Mesenteric fat pad (tissue), 1 donor: ENCODE results near the gene ITIH5. TPM values are rescaled to one million over a fixed set of nuclear protein-coding genes. Genes with fewer than 3 reads are reported as not detected.

Experiments
- DNase-seq: peaks from one replicate; pipeline ENCODE4 v3.0.0-alpha.2; 2020; ENCODE audit warnings: low spot score
- total RNA-seq: library from RNA; stranded (reverse); fragmentation: NEBNext Ultra II Directional; extraction: Animal tissue kit (Norgen Biotek cat#: 25700); gene quantifications from one replicate; pipeline ENCODE4 v1.2.1, GENCODE V29; 2021
- donor health status: DM: yes; HTN: yes; CAD: no.

The ITIH5 gene
- total RNA-seq, 1 donor from 2014 or later: 439 TPM

DNA sequence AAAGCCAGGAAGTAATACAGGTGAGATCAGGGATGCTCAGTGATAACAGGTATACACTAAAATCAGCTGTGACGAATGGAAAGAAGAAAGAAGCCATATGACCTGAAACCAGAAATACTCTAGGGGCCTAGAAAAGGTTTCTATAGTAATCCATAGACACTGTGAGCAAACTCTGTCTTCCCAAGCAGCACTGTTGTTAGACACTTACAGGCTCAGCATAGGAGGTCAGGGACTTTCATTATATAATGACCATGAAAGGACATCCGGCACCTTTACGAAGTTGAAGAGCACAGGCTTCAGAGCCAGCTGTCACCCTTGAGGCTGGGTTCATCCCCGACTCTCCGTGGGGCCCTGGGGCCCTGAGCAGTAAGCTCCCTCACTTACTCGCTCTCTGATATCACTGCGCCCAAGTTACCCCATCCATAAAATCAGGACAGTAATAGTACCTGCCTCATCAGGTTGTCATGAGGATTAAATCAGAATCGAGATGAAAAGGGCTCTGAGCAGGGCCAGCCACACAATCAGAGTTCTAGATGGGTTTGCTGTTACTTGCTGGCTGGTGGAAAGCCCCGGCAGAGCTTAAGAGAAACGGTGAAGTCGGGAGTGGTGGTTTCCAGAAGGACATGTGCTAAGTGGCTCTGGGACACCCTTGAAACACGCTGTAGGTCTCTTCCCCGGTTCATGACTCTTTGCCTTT is 79.5 kb downstream of the ITIH5 start:
- DNase-seq: peak; percentile 55

DNA sequence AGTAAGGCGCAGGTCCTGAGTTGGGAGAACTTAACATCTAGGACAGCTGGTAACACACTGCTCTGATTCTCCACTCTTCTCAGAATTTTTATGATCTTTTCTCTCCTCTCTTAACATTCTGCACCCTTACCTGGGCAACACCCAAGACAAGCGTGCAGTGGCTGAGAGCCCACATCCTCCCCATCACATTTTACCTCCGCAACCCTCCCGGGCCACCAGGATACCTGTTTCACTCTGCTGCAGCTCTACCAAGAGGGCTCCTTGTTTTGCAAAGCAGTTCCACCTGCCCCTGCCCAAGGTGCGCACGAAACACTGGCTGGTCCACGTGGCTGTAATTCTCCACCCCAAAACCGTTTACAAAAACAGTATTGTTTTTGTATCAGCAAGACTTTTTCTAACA is 81.5 kb downstream of the ITIH5 start:
- DNase-seq: peak; percentile 67

DNA sequence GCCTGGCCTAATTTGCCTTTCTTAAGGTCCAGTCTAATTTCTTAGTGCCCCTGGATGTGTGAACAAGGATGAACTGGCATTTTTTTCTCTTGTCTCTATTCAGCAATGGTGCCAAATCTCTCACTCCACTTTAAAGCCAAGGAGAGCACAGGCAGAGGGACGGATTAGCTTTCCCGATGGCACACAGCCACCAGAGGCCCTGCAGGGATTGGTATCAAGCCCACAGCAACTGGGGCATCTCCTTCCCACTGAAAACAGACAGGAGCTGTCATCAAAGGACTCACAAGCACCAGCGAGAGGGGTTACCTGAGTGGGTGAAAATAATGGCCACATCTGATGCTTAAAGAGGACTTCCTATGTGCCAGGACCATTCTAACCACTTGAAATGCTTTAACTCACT is 83.1 kb downstream of the ITIH5 start:
- peak; percentile 24 for DNase-seq

DNA sequence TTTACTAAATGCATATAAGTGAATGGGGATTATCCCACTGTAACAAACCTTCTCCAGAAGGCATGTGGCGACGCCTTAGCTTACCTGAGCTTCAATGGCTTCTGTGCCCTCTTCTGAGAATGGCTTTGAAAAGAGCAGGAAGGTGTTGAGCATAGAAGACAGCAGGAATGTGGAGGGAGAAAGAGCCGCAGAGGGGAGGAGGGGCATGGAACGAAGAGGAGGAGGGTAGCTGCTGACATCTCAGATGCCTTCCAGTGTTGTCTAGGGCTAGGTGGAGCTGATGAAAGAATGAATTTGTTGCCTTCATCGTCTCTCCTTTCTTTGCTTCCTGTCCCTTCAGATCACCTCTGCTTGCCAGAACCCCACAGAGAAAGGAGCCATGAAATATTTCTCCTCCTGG is 86.2 kb downstream of the ITIH5 start:
- DNase-seq: no peak

DNA sequence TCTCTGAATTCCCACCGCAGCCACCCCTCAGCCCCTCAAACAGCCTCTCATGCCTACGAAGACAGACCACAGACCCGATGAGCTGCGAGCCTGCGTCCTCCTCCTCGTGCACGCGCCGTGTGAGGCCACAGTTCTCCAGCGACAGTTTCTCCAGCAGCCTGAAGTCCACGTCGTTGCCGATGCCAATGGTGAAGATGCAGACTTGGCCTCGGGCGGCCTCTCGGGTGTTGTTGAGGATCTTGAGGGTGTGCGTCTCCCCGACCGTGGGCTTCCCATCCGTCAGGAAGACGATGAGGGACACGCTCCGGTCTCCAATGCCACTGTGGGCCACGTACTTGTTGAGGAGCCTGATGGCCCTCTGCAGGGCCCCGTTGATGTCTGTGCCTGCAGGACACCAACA is 87.1 kb downstream of the ITIH5 start:
- no peak for DNase-seq

DNA sequence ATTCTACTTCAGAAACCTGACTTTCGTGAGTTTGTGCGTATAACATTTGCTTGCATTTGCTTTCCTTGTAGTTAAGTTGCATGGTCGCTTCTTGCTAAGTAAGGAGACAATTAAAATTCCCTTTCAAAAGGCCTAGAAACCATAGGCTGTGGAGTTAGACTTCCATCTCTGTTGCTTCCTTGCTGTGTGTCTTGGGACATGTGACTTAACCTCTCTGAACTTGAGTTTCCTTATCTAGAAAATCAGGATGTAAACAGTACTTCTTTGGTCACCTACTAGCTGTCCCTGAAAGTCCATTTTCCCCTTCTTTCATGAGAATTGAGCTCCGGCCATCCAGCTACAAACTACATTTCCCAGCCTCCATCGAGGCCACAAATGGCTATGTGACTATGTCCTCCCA is 89.2 kb downstream of the ITIH5 start:
- DNase-seq: no peak

DNA sequence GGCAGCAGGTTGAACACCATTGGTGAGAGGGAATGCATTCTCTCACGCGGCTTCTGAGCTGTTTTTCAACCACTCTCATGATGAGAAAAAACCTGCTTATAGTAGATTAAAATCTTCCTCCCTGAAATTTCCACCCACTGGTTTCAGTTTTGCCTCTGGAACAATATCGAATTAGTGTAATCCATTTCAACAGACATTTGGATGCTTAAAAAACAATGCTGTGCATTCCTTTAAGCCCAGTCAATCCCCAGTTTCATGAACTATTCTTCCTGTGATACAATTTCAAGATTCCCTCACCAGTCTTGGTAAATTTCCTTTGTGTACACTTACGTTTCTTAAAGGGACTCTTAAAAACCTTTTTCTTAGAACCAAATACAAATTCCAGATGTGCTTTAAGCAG is 89.6 kb downstream of the ITIH5 start:
- DNase-seq: no peak

DNA sequence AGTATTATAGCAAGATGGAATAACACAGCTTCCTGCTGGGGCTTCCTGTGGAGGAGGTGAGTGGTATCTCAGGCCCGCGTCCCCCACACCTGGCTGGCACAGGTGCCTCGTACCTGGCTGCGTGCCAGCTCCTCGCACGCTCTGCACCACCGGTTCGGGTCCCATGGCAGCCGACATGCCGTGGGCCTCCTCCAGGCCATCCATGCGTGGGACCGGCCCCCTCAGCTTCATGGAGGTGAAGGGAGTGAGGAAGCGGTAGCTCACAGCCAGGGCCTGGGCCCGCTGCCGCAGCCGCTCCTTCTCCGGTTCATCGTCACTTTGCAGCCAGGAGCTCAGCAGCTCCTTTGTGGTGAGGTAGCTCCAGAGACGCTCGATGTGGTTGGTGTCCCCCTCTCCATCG is 90.4 kb downstream of the ITIH5 start:
- DNase-seq: no peak

DNA sequence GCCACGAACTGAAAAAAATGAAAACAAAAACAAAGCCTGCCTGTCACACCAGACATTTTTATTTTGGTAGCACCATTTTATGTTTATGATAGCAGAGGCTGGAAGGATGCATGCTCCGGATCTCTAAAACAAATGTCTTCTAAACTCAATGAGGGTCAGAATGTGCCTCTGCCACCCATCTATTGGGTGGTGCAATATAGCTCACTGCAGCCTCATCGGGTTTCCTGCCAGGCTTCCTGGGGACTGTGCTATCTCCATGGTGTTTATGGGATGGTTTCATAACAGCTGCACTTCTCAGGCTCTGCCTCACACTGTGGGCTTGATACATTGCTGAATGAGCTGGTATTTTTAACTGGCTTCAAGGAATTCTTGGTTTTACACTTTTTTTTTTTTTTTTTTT is 94.4 kb downstream of the ITIH5 start:
- no peak for DNase-seq

DNA sequence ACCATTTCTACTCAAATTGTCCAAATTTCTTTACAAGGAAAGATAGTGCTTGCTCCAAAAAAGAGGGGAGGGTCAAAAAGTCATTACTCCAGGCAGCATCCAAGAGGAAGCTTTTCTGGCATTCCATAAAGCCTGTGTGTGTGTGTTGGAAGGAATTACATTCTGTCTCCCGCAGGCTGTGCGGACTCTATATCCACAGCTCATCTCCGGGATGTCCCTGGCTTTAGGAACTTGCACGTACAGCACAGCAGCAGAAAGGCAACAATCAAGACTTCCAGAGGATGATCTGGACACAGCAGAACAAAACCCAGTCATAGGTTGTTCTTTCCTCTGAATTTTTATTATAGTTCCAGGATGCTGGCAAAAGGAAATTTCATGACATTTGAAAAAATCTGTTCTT is 94.8 kb downstream of the ITIH5 start:
- DNase-seq: no peak

DNA sequence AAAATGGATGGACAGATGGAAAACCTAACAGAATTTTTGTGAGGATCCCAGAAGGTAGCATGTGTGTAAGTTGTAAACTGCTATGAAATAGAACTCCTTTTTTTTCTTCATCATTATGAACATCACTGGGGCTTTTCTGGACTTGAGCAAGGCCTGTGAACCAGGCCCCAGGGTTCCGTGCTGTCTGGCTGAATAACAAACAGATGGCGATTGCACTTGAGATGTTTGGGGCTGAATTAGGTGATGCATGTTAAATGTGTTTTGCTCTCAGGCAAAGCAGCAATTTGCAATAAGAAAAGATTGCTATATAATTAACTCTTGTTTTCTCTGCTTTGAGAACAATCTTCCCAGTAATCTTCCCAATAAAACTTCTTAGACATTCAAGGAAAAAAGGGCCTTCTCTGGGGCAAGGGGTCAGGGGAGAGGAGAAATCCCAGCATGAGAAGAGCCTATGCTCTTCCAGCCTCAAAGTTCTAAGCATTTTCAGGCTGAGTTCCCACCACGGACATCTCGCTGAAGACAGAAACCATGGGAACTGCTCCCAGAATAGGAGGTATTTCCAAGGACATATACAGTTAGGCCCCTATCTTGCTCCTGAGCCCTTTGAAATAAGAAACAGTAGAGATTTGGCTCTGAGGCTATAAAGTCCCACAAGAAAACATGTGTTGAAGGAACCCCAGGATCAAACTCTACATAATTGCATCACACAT is 98.7 kb downstream of the ITIH5 start:
- DNase-seq: no peak

DNA sequence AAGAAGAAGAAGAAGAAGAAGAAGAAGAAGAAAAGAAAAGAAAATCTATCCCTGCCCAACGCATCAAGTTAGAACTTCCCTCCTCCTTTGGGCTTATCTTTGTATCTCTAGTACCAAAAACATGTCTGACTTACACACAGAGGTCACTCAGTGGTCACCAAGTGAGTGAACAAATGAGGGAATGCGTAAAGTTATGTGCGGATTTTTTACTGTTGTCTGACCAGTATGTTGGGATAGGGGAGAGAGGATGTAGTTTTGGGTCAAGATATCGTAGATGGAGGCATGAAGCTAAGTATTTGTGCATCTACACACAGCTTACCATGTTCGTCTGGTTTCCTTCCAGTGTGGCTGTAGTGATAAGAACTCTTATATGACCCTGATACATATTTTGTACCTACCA is 99.9 kb downstream of the ITIH5 start:
- no peak for DNase-seq

DNA sequence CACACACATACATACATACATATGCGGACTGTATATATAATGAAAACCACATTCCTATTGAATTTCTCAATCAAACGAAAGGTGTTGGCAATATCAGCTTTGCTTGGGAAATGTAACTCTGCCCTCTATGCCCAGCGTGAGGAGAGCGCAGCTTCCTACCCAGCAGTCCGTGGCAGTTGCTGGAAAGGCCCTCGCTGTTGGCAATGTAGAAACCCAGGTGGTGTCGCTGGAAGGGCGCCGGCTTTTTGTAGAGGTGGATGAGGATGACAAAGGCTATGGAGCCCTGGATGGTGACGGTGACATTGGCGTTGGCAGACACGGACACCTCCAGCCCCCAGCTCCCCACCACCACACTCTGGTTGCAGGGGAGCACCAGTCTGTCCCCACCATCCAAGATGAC is 100.9 kb downstream of the ITIH5 start:
- no peak for DNase-seq

DNA sequence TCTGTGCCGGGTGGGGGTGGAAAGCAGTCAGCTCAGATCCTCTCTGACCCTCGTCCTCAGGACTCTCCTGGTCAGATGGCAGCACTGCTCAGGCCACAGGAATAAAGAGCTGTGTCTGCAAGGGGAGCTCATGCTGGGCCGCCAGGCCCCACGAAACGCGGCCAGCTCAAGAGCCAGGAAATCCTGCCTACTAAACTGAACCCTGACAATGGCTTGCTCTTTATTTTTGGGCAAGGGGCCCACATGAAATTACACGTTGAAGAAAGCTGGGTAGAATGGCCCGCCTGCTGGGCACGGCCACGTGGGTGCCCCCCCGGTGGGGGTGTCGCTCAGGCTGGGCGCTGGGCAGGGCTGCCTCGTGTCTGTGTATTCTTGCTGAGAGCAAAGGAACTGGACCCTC is 103.0 kb downstream of the ITIH5 start:
- no peak for DNase-seq

DNA sequence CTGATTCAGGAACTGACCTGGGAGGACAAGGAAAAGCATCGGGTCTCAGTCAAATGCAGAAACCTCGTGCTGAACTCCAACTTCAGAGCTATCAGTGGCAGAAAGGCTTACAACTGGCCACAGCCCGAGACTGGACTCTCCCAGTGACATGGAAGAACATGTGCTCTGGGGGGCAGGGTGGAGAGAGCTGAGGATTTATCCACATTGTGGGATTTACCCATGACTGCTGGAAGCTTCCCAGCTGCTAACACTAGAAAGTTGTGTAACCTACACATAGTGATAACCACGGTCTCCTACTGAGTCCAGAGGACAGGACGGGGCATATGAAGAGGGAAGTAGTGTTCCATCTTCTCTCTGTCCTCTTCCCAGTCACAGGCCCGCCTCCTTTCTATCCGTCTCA is 103.4 kb downstream of the ITIH5 start:
- no peak for DNase-seq

DNA sequence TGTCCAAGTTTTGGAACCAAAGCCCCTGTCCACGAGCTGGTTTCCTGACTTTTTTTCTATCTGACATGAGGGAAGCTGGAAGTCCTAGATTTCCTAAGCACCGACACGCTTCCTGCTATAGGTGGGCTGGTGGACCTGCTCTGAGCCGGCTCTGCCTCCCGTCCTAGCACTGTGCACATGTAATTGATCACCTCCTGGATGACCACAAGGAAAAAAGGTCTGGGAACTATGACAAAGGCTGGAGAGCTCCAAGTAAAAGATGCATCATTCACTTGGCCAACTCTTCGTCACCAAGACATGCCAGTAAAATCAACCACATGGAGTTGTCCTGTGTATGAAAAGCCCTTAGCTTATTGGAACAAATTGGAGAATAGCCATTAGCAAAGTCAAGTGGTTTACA is 104.8 kb downstream of the ITIH5 start:
- no peak for DNase-seq

DNA sequence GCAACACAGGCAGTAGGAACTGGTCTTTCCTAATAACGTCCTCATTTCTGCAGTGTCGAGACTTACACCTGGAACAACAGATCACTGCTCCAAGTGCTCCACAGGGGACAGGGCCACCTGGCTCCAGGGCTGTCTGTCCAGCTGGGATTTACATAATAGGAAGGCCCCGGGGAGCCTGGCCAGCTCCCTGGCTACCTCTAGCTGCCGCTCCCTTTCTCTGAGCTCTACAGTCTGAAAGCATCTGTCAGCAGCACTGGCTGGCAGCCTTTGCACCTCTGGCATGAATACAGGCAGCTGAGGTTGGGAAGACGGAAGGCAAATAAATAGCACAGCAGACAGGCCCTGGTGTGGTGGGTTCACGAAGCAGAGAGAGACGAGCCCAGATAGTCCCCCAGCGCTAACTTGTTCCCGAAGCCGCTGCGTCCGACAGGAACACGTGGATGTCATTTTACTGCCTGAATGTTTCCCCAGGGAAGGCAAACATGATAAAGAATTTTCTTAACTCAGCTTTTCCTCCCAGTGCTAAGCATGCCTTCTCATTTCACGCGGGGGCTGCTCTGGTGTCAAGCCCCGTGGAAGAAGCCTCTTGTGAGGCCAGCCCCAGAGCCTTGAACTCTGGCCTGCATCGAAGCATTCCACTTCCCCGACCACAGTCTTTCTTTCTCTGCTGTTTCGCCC is 105.4 kb downstream of the ITIH5 start:
- no peak for DNase-seq

DNA sequence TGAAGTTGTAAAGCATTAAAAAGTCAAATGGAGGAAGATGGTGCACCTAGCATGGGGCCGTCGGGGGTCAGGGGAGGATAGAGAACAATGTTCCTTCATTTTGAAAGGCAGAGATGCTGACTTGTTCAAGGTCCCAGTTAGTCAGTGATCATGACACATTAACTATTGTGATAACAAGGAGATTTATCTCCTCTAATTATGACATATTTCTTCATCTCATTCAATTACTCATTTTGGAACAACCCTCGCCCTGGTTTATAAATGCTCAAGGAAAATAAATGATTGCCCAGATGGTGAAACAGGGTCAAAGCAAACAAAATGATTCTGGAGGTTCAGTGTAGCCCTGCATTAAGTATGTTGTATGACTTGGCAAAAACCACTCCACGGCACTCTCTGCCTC is 106.2 kb downstream of the ITIH5 start:
- DNase-seq: no peak

DNA sequence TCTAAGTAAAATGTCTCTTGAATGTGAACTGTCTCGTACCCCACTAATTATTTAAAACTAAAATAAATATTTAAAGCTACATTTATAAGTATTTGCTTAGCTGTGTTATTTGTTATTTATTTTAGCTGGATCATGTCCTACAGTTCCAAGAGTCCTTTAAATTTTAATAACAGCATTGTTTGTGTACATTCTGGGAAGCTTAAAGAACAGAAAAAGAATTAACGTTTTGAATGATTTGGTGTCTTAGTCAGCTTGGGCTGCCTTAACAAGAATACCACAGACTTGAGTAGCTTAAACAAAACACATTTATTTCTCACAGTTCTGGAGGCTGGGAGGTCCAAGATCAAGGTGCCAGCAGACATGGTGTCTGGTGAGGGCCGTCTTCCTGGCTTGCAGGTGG is 107.4 kb downstream of the ITIH5 start:
- no peak for DNase-seq

DNA sequence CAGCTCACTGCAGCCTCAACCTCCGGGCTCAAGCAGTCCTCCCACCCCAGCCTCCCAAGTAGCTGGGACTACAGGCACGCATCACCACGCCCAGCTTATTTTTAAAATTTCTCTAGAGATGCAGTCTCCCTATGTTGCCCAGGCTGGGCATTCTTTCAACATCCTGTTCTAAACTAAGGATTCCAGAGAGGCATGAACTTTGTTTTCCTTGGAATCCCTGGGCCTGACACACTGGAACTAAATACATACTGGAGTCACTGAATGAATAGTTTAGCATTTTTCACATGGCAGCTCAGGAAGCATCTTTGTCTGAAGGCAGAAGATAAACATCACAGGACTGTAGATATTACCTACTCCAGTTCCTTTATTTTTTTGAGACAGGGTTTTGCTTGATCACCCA is 108.7 kb downstream of the ITIH5 start:
- no peak for DNase-seq

DNA sequence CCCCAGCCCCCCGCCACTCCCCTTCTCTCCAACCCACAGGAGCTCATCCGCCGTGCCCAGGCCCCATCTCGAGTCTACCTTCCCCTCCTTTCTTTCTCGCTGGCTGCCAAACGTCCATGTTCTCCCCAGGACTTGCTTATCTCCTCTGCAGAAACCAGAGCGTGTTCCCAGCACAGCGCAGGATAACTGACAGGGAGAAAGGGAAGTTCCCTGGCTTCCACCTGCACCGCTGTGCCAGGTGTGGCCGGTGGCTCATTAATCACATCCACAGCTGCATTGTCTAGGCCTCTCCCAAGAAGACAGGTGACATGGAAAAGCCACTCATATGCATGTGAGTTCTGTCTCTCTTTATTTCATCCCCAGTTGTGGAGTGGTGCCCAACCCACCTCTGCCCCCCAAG is 113.2 kb downstream of the ITIH5 start:
- DNase-seq: no peak

DNA sequence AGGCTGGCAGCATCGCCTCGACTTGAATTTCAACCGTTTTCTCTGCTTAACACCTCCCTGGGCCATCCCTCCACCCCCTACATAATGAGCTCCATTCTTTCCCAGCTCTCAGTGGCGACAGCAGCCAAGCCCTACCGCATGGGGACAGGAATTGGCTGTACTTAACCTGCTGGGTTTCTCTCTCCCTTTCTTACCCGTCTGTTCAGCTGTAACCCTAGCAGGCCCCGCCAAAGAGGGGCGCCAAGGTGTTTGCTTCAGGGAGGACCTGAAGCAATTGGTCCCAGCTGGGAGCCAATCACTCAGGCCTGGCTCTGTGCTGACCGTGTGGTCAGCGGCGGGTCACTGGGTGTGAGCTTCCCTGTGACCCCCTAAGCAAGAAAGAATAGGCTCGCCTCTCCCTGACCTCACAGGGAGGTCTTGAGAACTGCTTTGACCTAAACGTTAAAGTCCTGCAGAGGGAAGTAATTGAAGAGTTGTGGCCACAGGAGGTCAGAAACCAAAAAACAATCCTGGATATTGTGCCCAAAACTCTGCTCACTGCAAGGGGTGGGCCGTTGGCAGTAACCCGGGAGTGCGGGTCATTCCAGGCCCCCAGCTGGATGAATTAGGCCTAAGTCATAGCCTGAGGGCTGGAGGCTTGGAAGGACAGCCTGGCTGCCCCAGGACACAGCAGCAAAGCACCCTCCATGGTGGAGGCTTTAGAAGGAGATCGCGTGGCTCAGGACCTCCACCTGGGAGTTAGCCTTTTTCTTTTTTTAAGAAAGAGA is 114.6 kb downstream of the ITIH5 start:
- DNase-seq: no peak
